Loucy (cell line): ENCODE results near the gene WNT9A.

Experiments used
- H2AFZ ChIP-seq: fragments of 200-600 bp; sonication (generic); 2 replicates; pipeline ENCODE4 v1.6.0; 2016; ENCODE audit warnings: antibody characterized with exemption, mild to moderate bottlenecking, low read length, moderate library complexity
- H3F3A ChIP-seq: fragments of 200-600 bp; 2 replicates; pipeline ENCODE4 v1.6.0; 2016; ENCODE audit warnings: antibody characterized with exemption, low read depth, mild to moderate bottlenecking
- H3K27me3 ChIP-seq: fragments of 200-600 bp; sonication (generic); 2 replicates; pipeline ENCODE4 v1.6.1; 2014; ENCODE audit warnings: low read length, mild to moderate bottlenecking; ENCODE audit not compliant: insufficient read depth, poor library complexity, severe bottlenecking
- H3K36me3 ChIP-seq: fragments of 200-600 bp; sonication (generic); 2 replicates; pipeline ENCODE4 v1.6.1; 2016; ENCODE audit warnings: low read length; ENCODE audit not compliant: insufficient read depth
- H3K4me1 ChIP-seq: fragments of 200-600 bp; sonication (generic); 2 replicates; pipeline ENCODE4 v1.5.1; 2014; ENCODE audit warnings: low read length, mild to moderate bottlenecking; ENCODE audit not compliant: insufficient read depth, poor library complexity, severe bottlenecking
- H3K4me2 ChIP-seq: fragments of 200-600 bp; sonication (generic); 2 replicates; pipeline ENCODE4 v1.6.0; 2014; ENCODE audit warnings: antibody characterized with exemption, low read length, low read depth, mild to moderate bottlenecking; ENCODE audit not compliant: poor library complexity, severe bottlenecking
- H3K4me3 ChIP-seq: fragments of 200-600 bp; sonication (generic); 2 replicates; pipeline ENCODE4 v1.5.1; 2014; ENCODE audit warnings: low read length, mild to moderate bottlenecking, mixed read lengths; ENCODE audit not compliant: poor library complexity, severe bottlenecking
- H3K79me2 ChIP-seq: fragments of 200-600 bp; sonication (generic); 2 replicates; pipeline ENCODE4 v1.6.1; 2014; ENCODE audit warnings: low read length; ENCODE audit not compliant: insufficient read depth
- H3K9ac ChIP-seq: fragments of 200-600 bp; sonication (generic); 2 replicates; pipeline ENCODE4 v1.6.0; 2014; ENCODE audit warnings: mild to moderate bottlenecking, low read depth, low read length, moderate library complexity; ENCODE audit not compliant: poor library complexity, severe bottlenecking
- H3K9me2 ChIP-seq: fragments of 200-600 bp; sonication (generic); replicated peaks from 2 replicates; pipeline ENCODE4 v1.6.1; 2016; ENCODE audit warnings: low read depth, low read length, mixed read lengths
- H3K9me3 ChIP-seq: fragments of 200-600 bp; sonication (generic); 2 replicates; pipeline ENCODE4 v1.6.1; 2014; ENCODE audit warnings: mild to moderate bottlenecking, antibody characterized with exemption, low read length, low read depth; ENCODE audit not compliant: insufficient read depth
- H4K20me1 ChIP-seq: fragments of 200-600 bp; sonication (generic); 2 replicates; pipeline ENCODE4 v1.6.0; 2014; ENCODE audit warnings: antibody characterized with exemption, low read length, mild to moderate bottlenecking; ENCODE audit not compliant: insufficient read depth, poor library complexity, severe bottlenecking
- CTCF ChIP-seq: fragments of 200-600 bp; sonication (generic); conservative IDR thresholded peaks from 2 replicates; pipeline ENCODE4 v1.5.1; 2014; ENCODE audit warnings: mild to moderate bottlenecking, antibody characterized with exemption, low read length
- EZH2phosphoT487 ChIP-seq: fragments of 200-600 bp; IDR thresholded peaks from 2 replicates; pipeline ENCODE4 v1.6.1; 2018; ENCODE audit warnings: antibody characterized with exemption, mild to moderate bottlenecking, moderate library complexity, borderline replicate concordance

The WNT9A gene

DNA sequence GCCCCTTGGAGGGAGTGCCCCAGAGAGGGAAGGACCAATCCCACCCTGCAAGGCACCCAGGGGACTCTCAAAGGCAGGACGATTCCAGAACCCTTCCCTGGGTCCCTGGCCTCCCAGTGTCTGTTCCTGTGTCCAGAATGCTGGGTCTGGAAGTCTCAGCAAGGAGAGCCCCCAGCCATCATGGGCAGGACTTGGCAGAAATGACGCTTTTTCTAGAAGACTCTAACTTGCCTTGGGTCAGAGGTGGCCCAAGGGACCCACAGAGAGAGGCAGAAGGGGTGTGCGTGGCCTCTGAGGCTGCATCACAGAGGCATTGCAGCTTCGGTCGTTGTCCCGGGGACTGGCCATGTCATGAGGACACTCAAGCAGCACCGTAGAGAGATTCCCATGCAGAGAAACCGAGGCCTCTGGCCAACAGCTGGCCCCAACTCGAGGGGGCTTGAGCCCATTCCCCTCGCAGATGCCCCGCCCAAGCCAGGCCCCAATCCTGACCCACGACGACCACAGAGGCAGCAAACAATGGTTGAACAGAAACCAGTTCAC, 57.8 kb downstream of the WNT9A start:
- no peak overlapping the region for H2AFZ ChIP-seq
- H3K27me3 ChIP-seq, result no peaks in the 10 kb centered on the region
- no peaks in the 10 kb centered on the region for H4K20me1 ChIP-seq
- no peaks in the 10 kb centered on the region for H3F3A ChIP-seq
- H3K36me3 ChIP-seq, result no peaks in the 10 kb centered on the region
- no peak overlapping the region for H3K9ac ChIP-seq
- no peak overlapping the region for H3K4me3 ChIP-seq
- no peaks in the 10 kb centered on the region for H3K9me3 ChIP-seq
- H3K79me2 ChIP-seq, result no peaks in the 10 kb centered on the region
- no peak overlapping the region for H3K4me2 ChIP-seq
- H3K9me2 ChIP-seq, result no peaks in the 10 kb centered on the region
- H3K4me1 ChIP-seq, result no peaks in the 10 kb centered on the region
- no peak for TF ChIP-seq CTCF
- TF ChIP-seq EZH2phosphoT487, result no peak

GRCh38 chr1:227889047-227889862, 58.5 kb downstream of the WNT9A start:
- H3K4me3 ChIP-seq, result no peak overlapping the region
- H4K20me1 ChIP-seq, result no peaks in the 10 kb centered on the region
- H3F3A ChIP-seq, result no peaks in the 10 kb centered on the region
- no peak overlapping the region for H3K4me2 ChIP-seq
- H3K36me3 ChIP-seq, result no peaks in the 10 kb centered on the region
- no peaks in the 10 kb centered on the region for H3K79me2 ChIP-seq
- TF ChIP-seq CTCF (no peak), EZH2phosphoT487 (no peak)
- H3K9me2 ChIP-seq, result no peaks in the 10 kb centered on the region
- H2AFZ ChIP-seq, result no peak overlapping the region
- H3K9ac ChIP-seq, result no peak overlapping the region
- H3K9me3 ChIP-seq, result no peaks in the 10 kb centered on the region
- H3K27me3 ChIP-seq, result no peaks in the 10 kb centered on the region
- no peaks in the 10 kb centered on the region for H3K4me1 ChIP-seq

DNA sequence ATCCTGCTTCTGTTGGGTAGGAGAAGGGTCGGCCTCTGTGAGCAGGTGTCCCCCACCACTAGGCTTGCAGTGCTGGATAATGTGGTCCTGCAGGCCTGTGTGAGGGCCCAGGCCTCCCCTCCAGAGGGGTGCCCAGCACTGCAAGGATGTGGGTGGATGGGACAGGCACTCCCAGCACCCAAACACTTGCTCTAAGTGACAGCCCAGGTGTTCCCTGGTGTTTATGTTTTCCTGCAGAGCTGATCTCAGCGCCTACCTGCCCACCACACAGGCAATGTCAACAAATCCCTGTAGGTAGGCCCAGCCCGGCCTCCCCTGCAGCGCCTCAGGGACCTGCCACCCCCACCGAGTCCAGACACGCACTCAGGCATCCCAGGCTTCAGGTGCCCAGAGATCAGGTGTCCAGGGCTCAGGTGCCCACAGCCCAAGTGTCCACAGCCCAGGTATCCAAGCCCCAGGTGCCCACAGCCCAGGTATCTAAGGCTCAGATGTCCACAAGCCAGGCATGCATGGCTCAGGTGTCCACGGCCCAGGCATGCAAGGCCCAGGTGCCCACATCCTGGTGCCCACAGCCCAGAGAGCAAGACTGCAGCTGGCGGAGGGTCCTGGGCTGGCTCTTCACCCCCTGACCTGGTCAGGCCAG, 59.2 kb downstream of the WNT9A start:
- H3K4me3 ChIP-seq, result no peak overlapping the region
- no peak overlapping the region for H3K4me2 ChIP-seq
- H2AFZ ChIP-seq, result no peak overlapping the region

More for the DNA sequence above, 59.2 kb downstream of the WNT9A start:
- TF ChIP-seq CTCF (no peak), EZH2phosphoT487 (no peak)
- no peaks in the 10 kb centered on the region for H3K9me3 ChIP-seq
- H3K9ac ChIP-seq, result no peak overlapping the region
- H3K4me1 ChIP-seq, result no peaks in the 10 kb centered on the region
- no peaks in the 10 kb centered on the region for H3K79me2 ChIP-seq
- no peaks in the 10 kb centered on the region for H3K9me2 ChIP-seq
- no peaks in the 10 kb centered on the region for H4K20me1 ChIP-seq
- no peaks in the 10 kb centered on the region for H3K36me3 ChIP-seq
- H3K27me3 ChIP-seq, result no peaks in the 10 kb centered on the region
- H3F3A ChIP-seq, result no peaks in the 10 kb centered on the region
